GM21717 (cell line): Measurements from ENCODE around the gene IL5RA.

ENCODE experiments used
- ATAC-seq: cut with Tn5 transposase; IDR thresholded peaks from one replicate; pipeline ENCODE4 v1.9.1; 2021; ENCODE audit warnings: mild to moderate bottlenecking, moderate library complexity; ENCODE audit not compliant: unreplicated experiment

The IL5RA gene

DNA sequence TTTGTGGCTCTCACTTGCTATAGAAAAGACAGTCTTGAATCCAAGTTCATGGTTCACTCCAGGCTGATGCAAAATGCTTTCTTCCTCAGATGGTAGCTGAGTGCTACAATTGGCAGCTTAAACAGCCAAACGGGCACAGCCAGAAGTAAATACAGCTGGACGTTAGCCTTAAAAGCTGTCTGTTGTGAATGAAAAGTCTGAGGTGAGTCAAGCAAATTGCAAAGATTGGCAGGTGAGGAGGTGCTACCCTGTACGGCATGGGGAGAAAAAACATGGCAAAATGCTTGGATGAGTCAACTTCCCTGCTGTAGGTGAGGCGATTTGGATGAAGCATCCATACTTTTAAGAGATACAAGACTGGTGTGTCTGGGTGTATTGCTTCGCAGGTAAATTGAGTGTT is 40.5 kb downstream of the IL5RA start:
- no peak for ATAC-seq

GRCh38 chr3:3068358-3068881 is 41.8 kb downstream of the IL5RA start:
- ATAC-seq: no peak

DNA sequence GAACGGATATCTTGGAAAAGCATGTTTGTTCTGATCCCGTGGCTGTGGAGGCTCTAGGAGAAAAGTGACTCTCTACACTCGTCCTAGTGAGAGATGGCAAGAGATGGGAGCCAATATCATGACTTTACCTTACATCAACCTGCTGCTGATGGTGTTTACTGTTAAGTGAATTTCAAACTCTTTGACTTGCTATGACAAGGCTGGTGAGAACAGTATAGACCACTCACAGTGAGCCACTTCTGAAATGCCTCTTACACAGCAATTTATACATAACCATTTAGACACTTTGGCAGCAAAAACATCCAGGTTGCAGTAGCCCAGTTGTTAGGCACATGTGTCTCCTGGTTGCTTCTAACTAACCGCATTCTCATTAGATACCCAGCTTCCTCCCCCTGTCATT is 43.3 kb downstream of the IL5RA start:
- ATAC-seq: no peak

DNA sequence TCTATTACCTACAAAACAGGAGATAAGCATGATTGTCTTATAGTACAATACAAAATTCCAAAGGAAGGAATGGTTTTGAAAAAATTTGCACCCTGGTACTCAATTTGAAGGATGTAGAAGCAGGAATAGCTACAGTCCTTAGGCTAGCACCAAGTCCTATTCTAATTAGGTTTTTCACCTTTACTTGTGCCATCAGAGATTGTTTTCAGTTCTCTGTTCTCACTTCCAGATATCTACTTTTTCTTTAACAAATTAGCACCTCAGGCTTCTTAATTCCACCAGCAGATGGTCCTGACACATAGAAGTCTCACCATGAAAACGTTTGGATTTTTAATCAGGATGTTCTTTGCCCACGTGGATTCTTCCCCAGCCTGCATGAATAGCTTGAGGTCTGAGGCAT is 43.8 kb downstream of the IL5RA start:
- ATAC-seq: peak; percentile 86

- no peak for ATAC-seq
These were observed 44.3 kb downstream of the IL5RA start for GRCh38 chr3:3065876-3066275.

GRCh38 chr3:3064297-3064696 is 45.9 kb downstream of the IL5RA start:
- no peak for ATAC-seq

GRCh38 chr3:3059645-3060044 is 50.5 kb downstream of the IL5RA start:
- ATAC-seq: no peak

DNA sequence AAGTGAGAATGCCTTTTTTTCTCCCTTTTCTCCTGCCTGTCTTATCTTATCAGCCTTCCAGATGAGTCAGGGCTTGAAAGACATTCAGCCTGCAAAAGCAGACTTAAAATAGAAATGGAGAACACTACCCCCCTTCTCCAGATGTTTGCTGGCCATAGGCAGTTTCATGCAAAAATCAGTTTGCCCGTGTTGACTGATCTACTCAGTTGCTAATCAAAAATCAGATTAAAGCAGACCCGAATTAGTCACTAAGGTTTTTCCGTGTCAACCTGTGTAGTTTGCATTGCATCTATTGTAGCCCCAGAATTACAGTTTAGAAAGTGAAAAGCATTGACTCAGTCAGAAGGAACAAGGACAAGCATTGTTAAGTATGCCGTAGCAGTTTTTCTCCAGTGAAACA is 56.2 kb downstream of the IL5RA start:
- ATAC-seq: no peak

- no peak for ATAC-seq
These were observed 71.8 kb downstream of the IL5RA start for GRCh38 chr3:3038201-3038991.

DNA sequence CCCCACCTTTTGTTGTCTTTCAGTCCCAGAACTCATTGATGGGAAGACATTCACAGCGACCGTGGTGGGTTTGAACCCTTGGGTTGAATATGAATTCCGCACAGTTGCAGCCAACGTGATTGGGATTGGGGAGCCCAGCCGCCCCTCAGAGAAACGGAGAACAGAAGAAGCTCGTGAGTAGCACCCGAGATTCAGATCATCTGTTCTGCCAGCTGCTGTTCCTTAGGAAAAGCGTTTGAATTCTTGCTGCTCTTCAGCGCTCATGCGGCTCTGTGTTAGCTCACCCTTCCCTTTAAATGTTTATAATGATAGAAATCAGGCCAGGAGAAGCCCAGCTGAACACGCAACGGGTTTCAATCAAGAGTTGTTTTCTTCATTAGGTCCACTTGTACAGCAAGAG is 73.0 kb downstream of the IL5RA start:
- ATAC-seq: no peak

- ATAC-seq: no peak
These were observed 78.8 kb downstream of the IL5RA start for GRCh38 chr3:3031326-3031725.

GRCh38 chr3:3027976-3028567 is 82.1 kb downstream of the IL5RA start:
- ATAC-seq: peak; percentile 99

DNA sequence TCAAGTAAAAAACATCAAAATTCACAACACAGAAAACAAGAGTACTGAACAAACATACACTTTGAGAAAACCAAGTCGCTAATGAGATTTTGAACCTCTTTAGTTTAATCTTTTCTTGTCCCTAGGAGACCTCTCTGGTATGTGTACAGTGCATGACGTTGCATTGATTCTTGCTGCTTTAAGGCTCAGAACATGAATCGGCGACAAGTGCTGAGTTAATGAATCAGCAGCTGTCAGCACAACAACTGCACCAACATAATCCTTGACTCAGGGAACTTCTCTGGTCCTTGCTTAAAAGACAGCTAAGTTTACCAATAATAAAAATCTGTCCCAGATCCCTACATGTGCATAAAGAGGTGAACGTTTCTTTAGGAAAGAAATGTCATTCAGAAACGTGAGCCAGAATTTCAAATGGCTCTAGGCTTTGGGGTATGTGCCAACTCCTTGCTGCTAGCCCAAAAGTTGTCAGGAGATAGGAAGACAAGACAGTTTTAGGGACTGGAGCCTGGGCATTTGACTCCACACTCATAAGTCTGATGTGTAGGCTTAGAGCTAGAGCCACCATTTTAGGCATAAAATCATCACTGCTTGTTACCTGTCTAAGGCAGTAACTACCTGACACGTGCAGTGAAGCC is 86.9 kb downstream of the IL5RA start:
- no peak for ATAC-seq

DNA sequence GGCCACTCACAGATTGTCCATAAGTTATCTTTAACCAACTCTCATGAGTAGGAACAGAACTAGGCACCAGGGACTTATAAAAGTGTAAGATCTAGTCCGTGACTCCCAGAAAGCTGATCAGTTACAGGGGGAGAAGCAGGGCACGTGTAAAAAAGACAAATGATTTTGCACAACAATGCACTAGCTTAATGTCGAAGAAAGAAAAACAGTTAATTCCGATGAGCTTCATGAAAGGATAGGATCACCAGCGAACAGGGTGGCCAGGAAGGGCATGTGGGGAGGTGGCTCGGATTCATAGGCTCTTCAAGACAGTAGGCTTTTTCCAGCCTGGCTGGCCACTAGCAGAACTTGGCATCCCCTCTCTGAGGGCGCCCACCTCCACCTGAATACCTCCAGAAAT is 90.0 kb downstream of the IL5RA start:
- ATAC-seq: no peak
